H9 (cell line): ENCODE measurements around the gene NOS1AP. TPM values are rescaled to one million over a fixed set of nuclear protein-coding genes. Genes with fewer than 3 reads are reported as not detected.

Experiments used
- DNase-seq: peaks from one replicate; pipeline ENCODE4 v3.0.0-alpha.2; 2017
- H2AFZ ChIP-seq: one replicate; pipeline ENCODE4 v1.6.1; 2013; ENCODE audit warnings: mild to moderate bottlenecking, low read length, control low read depth, moderate library complexity
- H2AK5ac ChIP-seq: 2 replicates; pipeline ENCODE4 v1.6.1; 2013; ENCODE audit warnings: low read length, control low read depth, mixed read lengths; ENCODE audit not compliant: insufficient read length
- H2BK120ac ChIP-seq: one replicate; pipeline ENCODE4 v1.6.1; 2013; ENCODE audit warnings: low read depth, mild to moderate bottlenecking, low read length, control low read depth, inconsistent platforms; ENCODE audit not compliant: poor library complexity, severe bottlenecking
- H2BK12ac ChIP-seq: 2 replicates; pipeline ENCODE4 v1.6.1; 2013; ENCODE audit warnings: low read length, control low read depth, mixed read lengths, low read depth; ENCODE audit not compliant: insufficient read length
- H2BK15ac ChIP-seq: 2 replicates; pipeline ENCODE4 v1.6.1; 2013; ENCODE audit warnings: low read depth, low read length, control low read depth
- H2BK20ac ChIP-seq: one replicate; pipeline ENCODE4 v1.6.1; 2013; ENCODE audit warnings: low read depth, mild to moderate bottlenecking, low read length, control low read depth, inconsistent platforms; ENCODE audit not compliant: poor library complexity, severe bottlenecking
- H2BK5ac ChIP-seq: 2 replicates; pipeline ENCODE4 v1.6.1; 2013; ENCODE audit warnings: low read length, control low read depth, mixed read lengths; ENCODE audit not compliant: insufficient read length
- H3K14ac ChIP-seq: 2 replicates; pipeline ENCODE4 v1.6.1; 2013; ENCODE audit warnings: low read length, control low read depth; ENCODE audit not compliant: insufficient read depth
- H3K18ac ChIP-seq: 2 replicates; pipeline ENCODE4 v1.6.1; 2013; ENCODE audit warnings: low read depth, mild to moderate bottlenecking, mixed read lengths, low read length, control low read depth; ENCODE audit not compliant: insufficient read length
- H3K23ac ChIP-seq: 2 replicates; pipeline ENCODE4 v1.6.1; 2013; ENCODE audit warnings: low read length, control low read depth, mixed read lengths, low read depth; ENCODE audit not compliant: insufficient read length
- H3K23me2 ChIP-seq: 2 replicates; pipeline ENCODE4 v1.6.1; 2013; ENCODE audit warnings: low read depth, mild to moderate bottlenecking, mixed read lengths, low read length, control low read depth; ENCODE audit not compliant: insufficient read length, poor library complexity, severe bottlenecking
- H3K27ac ChIP-seq: 2 replicates; pipeline ENCODE4 v1.5.1; 2013; ENCODE audit warnings: low read length, control low read depth, mixed read lengths, low read depth; ENCODE audit not compliant: insufficient read length
- H3K27me3 ChIP-seq: 2 replicates; pipeline ENCODE4 v1.6.1; 2013; ENCODE audit warnings: low read length, control low read depth, inconsistent platforms; ENCODE audit not compliant: insufficient read depth
- H3K4ac ChIP-seq: 2 replicates; pipeline ENCODE4 v1.6.1; 2013; ENCODE audit warnings: low read depth, mild to moderate bottlenecking, control low read depth, inconsistent platforms, low read length, moderate library complexity
- H3K4me1 ChIP-seq: 2 replicates; pipeline ENCODE4 v1.6.1; 2013; ENCODE audit warnings: low read length, control low read depth, inconsistent platforms; ENCODE audit not compliant: insufficient read depth
- H3K4me2 ChIP-seq: 2 replicates; pipeline ENCODE4 v1.6.1; 2013; ENCODE audit warnings: low read length, control low read depth, mixed read lengths; ENCODE audit not compliant: insufficient read length, insufficient read depth
- H3K56ac ChIP-seq: 2 replicates; pipeline ENCODE4 v1.6.1; 2013; ENCODE audit warnings: low read depth, mild to moderate bottlenecking, mixed read lengths, low read length, control low read depth; ENCODE audit not compliant: insufficient read length
- H3K79me1 ChIP-seq: 2 replicates; pipeline ENCODE4 v1.6.1; 2013; ENCODE audit warnings: low read depth, mild to moderate bottlenecking, moderate library complexity, low read length, control low read depth, inconsistent platforms; ENCODE audit not compliant: insufficient read depth, poor library complexity, severe bottlenecking
- H3K79me2 ChIP-seq: 2 replicates; pipeline ENCODE4 v1.6.1; 2013; ENCODE audit warnings: low read length, control low read depth, inconsistent platforms; ENCODE audit not compliant: insufficient read depth
- H3K9ac ChIP-seq: 2 replicates; pipeline ENCODE4 v1.6.1; 2013; ENCODE audit warnings: low read length, control low read depth, mixed read lengths; ENCODE audit not compliant: insufficient read length; ENCODE audit errors: extremely low read depth
- H3K9me3 ChIP-seq: one replicate; pipeline ENCODE4 v1.6.1; 2013; ENCODE audit warnings: low read depth, low read length, inconsistent platforms; ENCODE audit not compliant: control insufficient read depth
- H3T11ph ChIP-seq: one replicate; pipeline ENCODE4 v1.6.1; 2013; ENCODE audit warnings: mild to moderate bottlenecking, low read length, control low read depth, inconsistent platforms
- H4K20me1 ChIP-seq: one replicate; pipeline ENCODE4 v1.6.1; 2013; ENCODE audit not compliant: control insufficient read depth, insufficient read length, insufficient read depth
- H4K5ac ChIP-seq: 2 replicates; pipeline ENCODE4 v1.6.1; 2013; ENCODE audit warnings: low read depth, mild to moderate bottlenecking, mixed read lengths, low read length, control low read depth; ENCODE audit not compliant: insufficient read length
- H4K8ac ChIP-seq: replicated peaks from 2 replicates; pipeline ENCODE4 v1.6.1; 2013; ENCODE audit warnings: low read length, control low read depth, mixed read lengths, low read depth; ENCODE audit not compliant: insufficient read length
- H4K91ac ChIP-seq: 2 replicates; pipeline ENCODE4 v1.6.1; 2013; ENCODE audit warnings: low read depth, mild to moderate bottlenecking, moderate library complexity, mixed read lengths, low read length, control low read depth; ENCODE audit not compliant: insufficient read length
- H3K27ac Mint-ChIP-seq, 3 experiments: 2 replicates in 2 of 3; 3 replicates in 1 of 3; pipeline ENCODE4 v1.8.0; 2020 to 2021; ENCODE audit warnings: mixed read lengths in 3 of 3, mild to moderate bottlenecking in 1 of 3, moderate library complexity in 1 of 3
- H3K27me3 Mint-ChIP-seq: 2 replicates; pipeline ENCODE4 v1.8.0; 2021; ENCODE audit warnings: low read depth, mild to moderate bottlenecking, moderate library complexity, mixed read lengths
- H3K36me3 Mint-ChIP-seq, 3 experiments: 2 replicates in 2 of 3; 3 replicates in 1 of 3; pipeline ENCODE4 v1.8.0; 2020 to 2021; ENCODE audit warnings: low read depth in 3 of 3, mixed read lengths in 3 of 3; ENCODE audit not compliant: insufficient read depth in 1 of 3
- H3K4me1 Mint-ChIP-seq, 2 experiments: 2 replicates each; pipeline ENCODE4 v1.8.0; 2020; ENCODE audit warnings: mixed read lengths in 2 of 2
- H3K4me3 Mint-ChIP-seq, 2 experiments: 2 replicates in 1 of 2; 3 replicates in 1 of 2; pipeline ENCODE4 v1.8.0; 2020 to 2021; ENCODE audit warnings: mild to moderate bottlenecking in 2 of 2, mixed read lengths in 2 of 2, moderate library complexity in 1 of 2
- H3K9me3 Mint-ChIP-seq, 2 experiments: 2 replicates in 1 of 2; 3 replicates in 1 of 2; pipeline ENCODE4 v1.8.0; 2020; ENCODE audit warnings: mild to moderate bottlenecking in 2 of 2, mixed read lengths in 2 of 2, moderate library complexity in 1 of 2
- WGBS: extraction: QIAGEN DNeasy Blood & Tissue Kit; methylation state at CpG from one replicate; pipeline ENCODE4 v1.1.7; 2013; ENCODE audit warnings: missing lambda C conversion rate, low lambda C conversion rate, mixed read lengths; ENCODE audit not compliant: insufficient read length; ENCODE audit errors: extremely low coverage; 5-methylcytosine and 5-hydroxymethylcytosine counted together
- total RNA-seq: library from RNA; stranded (reverse); gene quantifications from 2 replicates; pipeline ENCODE4 v1.2.1, GENCODE V29; 2021
- TF ChIP-seq, protein P1 (sequence below): fragments of 200-600 bp; sonication (generic); conservative IDR thresholded peaks from 3 replicates; pipeline ENCODE4 v1.8.0; 2021; ENCODE audit warnings: antibody characterized with exemption, mild to moderate bottlenecking

The NOS1AP gene
- total RNA-seq, 1 experiment from 2014 or later = 8.4 TPM

DNA sequence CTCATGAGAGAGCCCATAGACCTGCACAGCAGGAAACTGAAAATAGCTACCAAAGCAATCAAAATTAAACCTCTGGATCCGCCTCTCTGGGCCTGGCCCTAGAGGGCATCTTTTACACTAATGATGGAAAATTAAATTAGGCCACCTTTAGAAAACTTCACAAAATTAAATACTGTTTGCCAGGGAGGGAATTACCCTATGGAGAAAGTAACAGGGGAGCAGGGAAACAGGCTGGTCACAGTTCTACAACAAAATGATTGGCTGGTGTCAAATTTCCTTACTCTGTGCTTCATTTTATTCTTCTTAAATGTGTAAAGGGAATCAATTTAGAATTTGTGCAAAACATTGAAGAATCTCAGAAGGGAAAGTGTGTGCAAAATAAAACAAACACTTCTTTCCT, 244.7 kb downstream of the NOS1AP start:
- H3K9me3 Mint-ChIP-seq = no peaks in the 10 kb centered on the region; a peak in 1 of 5 replicates
- Histone ChIP-seq H3K14ac (no peak overlapping the region), H2BK5ac (no peak overlapping the region), H3K9me3 (no peaks in the 10 kb centered on the region), H4K91ac (no peak overlapping the region), H3K27me3 (no peaks in the 10 kb centered on the region), H3K79me1 (no peaks in the 10 kb centered on the region), H2AK5ac (no peak overlapping the region), H3K18ac (no peak overlapping the region), H2BK12ac (no peak overlapping the region), H3K23me2 (no peaks in the 10 kb centered on the region), H4K8ac (no peak overlapping the region), H2AFZ (no peak overlapping the region), H3K56ac (no peak overlapping the region), H2BK120ac (no peak overlapping the region), H3T11ph (no peak overlapping the region), H2BK15ac (no peak overlapping the region), H4K20me1 (no peaks in the 10 kb centered on the region), H3K27ac (no peak overlapping the region), H2BK20ac (no peak overlapping the region), H3K4me1 (no peaks in the 10 kb centered on the region), H3K23ac (no peak overlapping the region), H4K5ac (no peak overlapping the region), H3K4ac (no peak overlapping the region), H3K4me2 (no peak overlapping the region), H3K79me2 (no peaks in the 10 kb centered on the region), H3K9ac (no peak overlapping the region)
- peaks cover 13 to 18% of the 10 kb centered on the region in 2 experiments for H3K4me1 Mint-ChIP-seq
- no peak for DNase-seq
- no peaks in the 10 kb centered on the region for H3K27me3 Mint-ChIP-seq
- no peak overlapping the region for H3K4me3 Mint-ChIP-seq
- no peak overlapping the region; a peak in 1 of 7 replicates for H3K27ac Mint-ChIP-seq
- no CpG with 5 or more reads among the region's 1 CpG for WGBS
- H3K36me3 Mint-ChIP-seq = peaks cover 0 to 5% (median 0%) of the 10 kb centered on the region in 3 experiments; a peak in 2 of 7 replicates
- TF ChIP-seq, protein P1, sequence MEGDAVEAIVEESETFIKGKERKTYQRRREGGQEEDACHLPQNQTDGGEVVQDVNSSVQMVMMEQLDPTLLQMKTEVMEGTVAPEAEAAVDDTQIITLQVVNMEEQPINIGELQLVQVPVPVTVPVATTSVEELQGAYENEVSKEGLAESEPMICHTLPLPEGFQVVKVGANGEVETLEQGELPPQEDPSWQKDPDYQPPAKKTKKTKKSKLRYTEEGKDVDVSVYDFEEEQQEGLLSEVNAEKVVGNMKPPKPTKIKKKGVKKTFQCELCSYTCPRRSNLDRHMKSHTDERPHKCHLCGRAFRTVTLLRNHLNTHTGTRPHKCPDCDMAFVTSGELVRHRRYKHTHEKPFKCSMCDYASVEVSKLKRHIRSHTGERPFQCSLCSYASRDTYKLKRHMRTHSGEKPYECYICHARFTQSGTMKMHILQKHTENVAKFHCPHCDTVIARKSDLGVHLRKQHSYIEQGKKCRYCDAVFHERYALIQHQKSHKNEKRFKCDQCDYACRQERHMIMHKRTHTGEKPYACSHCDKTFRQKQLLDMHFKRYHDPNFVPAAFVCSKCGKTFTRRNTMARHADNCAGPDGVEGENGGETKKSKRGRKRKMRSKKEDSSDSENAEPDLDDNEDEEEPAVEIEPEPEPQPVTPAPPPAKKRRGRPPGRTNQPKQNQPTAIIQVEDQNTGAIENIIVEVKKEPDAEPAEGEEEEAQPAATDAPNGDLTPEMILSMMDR = no peak
